GOT3 (cell line): Measurements from ENCODE around the gene PEX16.

Experiments used
- DNase-seq: peaks from one replicate; lab custom pipeline; 2025; ENCODE audit warnings: mixed read lengths; lab: John Stamatoyannopoulos, UW

Gene PEX16

GRCh38 chr11:45897556-45897955 lies 20.1 kb downstream of the PEX16 start:
- no peak for DNase-seq

- DNase-seq: no peak
Measured at GRCh38 chr11:45896422-45896984, 21.2 kb downstream of the PEX16 start.

DNA sequence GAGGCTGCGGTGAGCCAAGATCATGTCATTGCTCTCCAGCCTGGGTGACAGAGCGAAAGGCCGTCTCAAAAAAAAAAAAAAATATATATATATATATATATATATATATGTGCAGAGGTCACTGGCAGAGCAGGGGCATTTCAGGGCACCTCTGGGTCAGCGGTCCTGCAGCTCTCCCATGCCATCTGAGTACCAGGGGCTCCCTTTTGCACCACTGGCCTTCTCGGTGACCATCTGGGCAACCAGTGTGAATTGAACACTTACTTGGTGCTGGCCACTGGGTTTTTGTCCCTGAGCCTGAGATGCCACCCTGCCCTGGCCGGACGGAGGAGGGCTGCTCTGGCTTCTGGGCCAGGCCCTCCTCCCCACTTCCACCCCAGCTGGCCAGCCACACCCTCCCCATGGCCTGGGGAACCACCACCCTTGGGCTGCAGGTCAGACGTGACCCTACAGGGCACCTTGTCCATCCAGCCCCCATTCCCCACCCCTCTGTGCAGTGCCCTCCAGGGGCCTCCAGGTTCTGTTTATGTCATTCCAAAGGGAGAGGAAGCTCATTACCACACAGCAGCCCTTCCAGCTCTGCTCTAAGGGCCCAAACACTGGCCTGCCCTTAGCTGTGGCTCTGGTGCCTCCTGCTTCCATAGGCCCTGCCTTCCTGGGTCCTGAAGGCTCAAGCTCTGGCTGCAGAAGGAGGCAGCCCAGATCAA lies 22.0 kb downstream of the PEX16 start:
- no peak for DNase-seq

DNA sequence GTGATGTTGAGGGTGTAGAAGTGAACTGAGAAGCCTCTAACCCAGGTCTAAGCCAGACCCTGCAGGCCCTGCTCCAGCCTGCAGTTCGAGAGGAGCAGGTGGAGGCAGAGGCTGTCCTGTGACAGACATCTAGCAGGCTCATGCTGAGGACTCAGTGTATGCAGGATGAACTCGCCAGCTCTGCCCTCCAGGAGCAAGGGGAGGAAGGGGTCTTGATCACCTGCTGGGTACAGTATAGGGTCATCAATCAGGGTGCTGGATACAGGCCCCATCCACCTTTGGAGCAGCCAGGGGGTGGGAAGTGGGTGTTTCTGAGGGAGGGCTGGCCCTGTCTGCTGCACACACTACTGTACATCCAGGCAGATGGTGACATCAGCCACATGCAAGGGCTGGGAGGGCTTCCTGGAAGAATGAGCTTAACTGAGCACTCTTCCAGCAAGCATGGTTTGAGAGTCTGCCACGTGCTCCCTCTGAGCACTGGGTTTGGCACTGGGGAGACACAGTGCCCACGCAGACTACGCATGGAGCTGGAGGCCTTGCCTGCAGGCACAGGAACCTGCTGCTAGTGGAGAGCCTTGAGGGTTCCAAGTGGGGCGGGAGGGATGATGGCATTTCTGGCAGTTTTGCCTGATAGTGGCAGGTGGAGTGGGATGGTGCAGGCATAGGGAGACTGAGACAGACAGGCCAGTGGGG lies 23.0 kb downstream of the PEX16 start:
- DNase-seq: no peak

DNA sequence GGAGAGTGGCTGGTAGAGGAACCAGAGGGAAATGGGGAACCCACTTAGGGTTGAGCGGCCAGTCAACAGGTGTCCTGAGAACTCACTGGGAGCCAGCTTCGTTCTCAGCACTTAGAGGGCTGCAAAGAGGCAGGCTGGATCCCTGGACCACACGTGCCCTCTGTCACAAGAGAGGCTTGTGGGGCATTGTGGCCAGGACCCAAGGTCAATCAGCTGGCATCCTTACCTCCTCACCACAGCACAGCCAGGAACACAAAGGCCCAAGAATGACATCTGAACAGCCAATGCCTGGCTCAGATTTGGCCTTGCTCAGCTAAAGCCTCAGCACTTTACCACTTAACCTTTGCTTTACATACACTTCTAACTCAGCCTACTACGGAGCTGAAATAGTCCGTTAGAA lies 24.8 kb downstream of the PEX16 start:
- no peak for DNase-seq

- no peak for DNase-seq
Measured at GRCh38 chr11:45890886-45891550, 26.7 kb downstream of the PEX16 start.

GRCh38 chr11:45889966-45890365 lies 27.7 kb downstream of the PEX16 start:
- no peak for DNase-seq

DNA sequence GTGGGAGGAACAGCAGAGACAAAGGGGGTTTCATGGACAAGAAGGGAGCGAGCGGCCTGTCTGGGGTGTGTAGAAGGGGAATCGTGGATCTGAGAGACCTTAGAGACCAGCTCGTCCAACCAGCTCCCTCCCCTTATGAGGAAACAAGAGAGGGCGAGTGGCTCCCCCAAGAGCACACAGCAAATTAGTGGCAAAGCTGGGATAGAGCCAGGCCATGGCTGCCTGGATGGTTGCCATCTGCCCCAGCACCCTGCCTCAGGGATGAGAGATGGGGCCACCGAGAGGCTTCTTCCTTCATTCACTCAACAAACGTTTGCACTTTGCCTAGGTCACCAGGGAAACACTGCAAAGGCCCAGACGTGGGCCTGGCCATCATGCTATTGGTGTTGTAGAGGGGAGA lies 28.1 kb downstream of the PEX16 start:
- no peak for DNase-seq

GRCh38 chr11:45887587-45887986 lies 30.1 kb downstream of the PEX16 start:
- no peak for DNase-seq

DNA sequence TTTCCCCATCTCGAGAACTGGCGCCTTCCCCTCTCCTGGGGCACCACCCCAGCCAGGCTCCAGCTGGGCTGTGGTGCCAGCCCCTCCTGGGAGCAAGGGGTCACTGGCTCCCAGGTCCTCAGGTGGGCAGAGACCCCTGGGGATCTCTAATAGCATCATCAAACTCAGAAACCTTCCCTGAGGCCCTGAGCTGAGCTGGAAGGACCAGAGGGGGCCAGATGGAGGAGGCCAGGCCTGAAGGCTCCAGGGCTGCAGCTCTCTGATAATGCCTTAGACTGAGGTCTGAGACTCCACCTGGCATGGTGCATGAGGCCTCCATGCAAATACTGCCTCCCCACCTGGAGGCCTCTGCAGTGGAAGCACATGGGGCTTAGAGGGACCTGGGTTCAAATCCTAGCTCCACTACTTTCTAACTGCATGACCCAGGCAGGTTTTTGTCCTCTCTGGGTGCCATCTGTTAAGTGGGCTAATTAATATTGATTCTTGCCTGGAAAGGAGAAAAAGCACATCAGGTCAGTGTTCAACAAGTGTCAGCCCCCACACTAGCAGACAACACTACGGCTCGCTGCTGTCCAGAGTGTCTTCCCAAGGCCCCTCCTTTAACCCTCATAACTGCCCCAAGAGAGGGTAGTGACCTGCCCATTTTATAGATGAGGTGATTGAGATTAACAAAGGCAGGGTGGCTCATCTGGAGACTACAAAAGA lies 30.7 kb downstream of the PEX16 start:
- no peak for DNase-seq

- DNase-seq: no peak
Measured at GRCh38 chr11:45885921-45886721, 31.6 kb downstream of the PEX16 start.

DNA sequence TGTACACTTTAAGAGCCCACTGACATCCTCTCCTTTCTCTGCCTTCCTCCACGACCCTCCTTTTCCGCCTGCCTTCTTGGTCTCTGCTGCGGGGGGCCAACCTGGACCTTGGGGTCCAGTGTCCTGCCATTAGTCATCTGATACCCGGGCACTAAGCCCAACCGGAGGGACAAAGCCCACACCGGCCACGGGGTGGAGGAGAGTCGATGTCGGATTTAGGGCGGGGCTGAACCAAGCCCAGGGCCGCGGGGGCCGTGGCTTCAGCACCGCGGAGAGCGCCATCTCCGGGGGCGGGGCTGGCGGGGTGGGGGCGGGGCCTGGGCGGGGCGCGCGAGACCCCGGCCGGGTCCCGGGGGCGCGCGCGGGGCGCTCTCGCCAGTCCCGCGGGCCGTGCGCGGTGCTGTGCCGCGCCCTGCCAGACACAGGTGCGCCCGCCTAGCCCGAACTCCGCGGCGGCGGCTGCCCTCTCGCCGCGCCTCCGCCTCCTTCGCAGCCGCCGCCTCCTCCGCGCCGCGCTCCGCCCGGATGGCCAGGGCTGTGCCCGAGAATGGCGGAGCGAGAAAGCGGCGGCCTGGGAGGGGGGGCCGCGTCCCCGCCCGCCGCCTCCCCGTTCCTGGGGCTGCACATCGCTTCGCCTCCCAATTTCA lies 32.3 kb downstream of the PEX16 start, which contains the start of gene MAPK8IP1:
TSS of gene MAPK8IP1 (plus strand) at position 378 of the 647 bp plus-strand sequence. CDS start at position 548, 170 bp downstream.
- no peak for DNase-seq

- no peak for DNase-seq
Measured at GRCh38 chr11:45884596-45885185, 33.0 kb downstream of the PEX16 start.

DNA sequence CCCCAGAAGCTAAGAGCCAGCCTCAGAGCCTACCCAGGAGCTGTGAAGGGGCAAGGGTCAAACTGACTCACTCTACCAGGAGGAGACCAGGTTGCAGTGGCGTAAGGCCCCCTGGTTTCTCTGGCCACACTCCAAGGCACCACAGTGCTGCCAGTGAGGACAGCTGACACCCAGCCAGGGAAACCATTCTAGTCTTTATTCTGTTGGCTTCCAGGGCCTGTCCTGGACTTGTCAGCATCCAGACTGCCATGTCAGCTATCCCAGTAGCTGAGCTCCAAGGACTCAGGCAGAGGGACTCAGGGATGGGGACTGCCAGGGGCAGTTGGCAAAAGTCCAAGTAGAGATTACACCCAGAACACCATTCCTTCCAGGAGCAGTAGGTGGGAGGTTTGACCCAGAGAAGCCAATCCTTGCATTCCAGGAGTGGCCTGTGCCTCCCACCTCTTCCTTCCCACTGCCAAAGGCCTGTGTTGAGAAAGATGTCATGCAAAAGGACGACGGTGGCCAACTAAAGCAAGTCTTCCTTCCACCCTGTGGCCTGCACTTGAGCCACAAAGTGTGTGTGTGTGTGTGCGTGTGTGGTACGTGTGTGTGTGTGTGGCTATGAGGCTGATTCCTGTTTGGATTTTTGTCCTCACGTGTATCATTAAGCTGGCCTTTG lies 35.8 kb downstream of the PEX16 start:
- no peak for DNase-seq

GRCh38 chr11:45880772-45881570 lies 36.7 kb downstream of the PEX16 start:
- DNase-seq: no peak

DNA sequence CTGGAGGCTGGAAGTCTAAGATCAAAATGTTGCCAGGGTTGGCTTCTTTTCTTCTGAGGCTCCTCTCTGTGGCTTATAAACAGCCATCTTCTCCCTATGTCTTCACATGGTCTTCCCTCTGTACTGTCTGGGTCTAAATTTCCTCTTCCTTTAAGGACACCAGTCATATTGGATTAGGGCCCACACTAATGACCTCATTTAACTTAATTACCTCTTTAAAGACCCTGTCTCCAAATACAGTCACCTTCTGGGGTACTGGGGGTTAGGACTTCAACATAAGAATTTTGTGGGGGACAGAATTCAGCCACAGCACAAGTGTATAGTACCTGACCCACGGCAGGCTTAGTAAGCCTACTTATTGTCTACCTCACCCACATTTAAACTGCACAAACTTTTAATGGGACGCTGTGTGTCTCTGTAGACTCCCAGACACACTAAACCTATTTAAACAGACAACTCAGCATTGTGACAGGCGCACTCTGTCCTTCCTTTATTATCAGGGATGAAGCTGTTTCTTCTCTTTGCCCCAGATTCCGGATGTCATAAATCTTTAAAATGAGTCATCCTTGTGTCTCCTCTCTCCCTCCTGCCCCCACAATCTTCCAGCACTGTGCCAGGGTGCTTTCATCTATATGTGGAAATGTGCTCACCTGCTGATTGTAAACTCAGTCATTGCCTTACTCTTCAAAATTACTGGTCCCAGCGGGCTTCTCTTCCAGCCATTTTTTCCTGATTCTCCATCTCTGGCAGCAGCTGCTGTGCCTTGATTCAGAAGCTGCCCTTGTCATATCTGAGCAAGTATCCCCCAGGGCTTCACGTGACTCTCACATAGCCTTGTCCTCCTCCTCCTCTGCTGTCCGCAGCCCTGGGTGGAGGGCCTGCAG lies 37.6 kb downstream of the PEX16 start:
- DNase-seq: no peak

GRCh38 chr11:45877845-45878244 lies 39.8 kb downstream of the PEX16 start:
- DNase-seq: no peak

- no peak for DNase-seq
Measured at GRCh38 chr11:45877221-45877620, 40.5 kb downstream of the PEX16 start.
